PFSK-1 (cell line): ENCODE measurements around the gene SEMA4F.

Source experiments
- POLR2AphosphoS5 ChIP-seq: IDR thresholded peaks from 2 replicates; pipeline ENCODE4 v1.6.1; 2012; ENCODE audit warnings: low read depth, mild to moderate bottlenecking, control low read depth, low read length, moderate library complexity
- SIN3A ChIP-seq: IDR thresholded peaks from 2 replicates; pipeline ENCODE4 v1.6.1; 2012; ENCODE audit warnings: mild to moderate bottlenecking, low read length, moderate library complexity, borderline replicate concordance; ENCODE audit not compliant: insufficient read depth
- TAF1 ChIP-seq: IDR thresholded peaks from 2 replicates; pipeline ENCODE4 v1.6.1; 2012; ENCODE audit warnings: low read length, control low read depth, borderline replicate concordance; ENCODE audit not compliant: insufficient read depth
- TF ChIP-seq, protein P1 (sequence below), 2 experiments: IDR thresholded peaks; 2 replicates each; pipeline versions ENCODE4 v1.6.1 to v1.8.0; 2011 to 2012; ENCODE audit warnings: low read depth in 2 of 2, low read length in 2 of 2, control low read depth in 1 of 2, inconsistent platforms in 1 of 2, mild to moderate bottlenecking in 1 of 2, moderate library complexity in 1 of 2; ENCODE audit not compliant: insufficient read depth in 1 of 2

DNA sequence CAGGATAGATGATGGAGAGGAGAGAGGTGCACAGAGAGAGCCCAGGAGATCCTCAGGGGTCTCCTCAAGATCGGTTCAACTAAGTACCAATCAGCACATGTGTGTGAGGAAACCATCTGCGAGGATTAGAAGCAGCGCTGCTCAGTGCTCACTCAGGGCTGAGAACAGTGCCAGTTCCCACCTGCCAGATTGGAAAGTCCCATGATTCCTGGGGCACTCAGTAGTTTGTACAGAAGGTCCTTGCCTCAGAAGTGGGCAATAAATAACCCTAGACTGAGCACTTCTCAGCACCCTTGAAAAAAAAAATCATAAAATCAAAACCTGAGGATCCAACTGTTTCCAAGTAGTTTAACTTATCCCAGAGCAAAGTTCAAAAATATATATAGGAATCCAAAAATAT, 53.8 kb downstream of the SEMA4F start:
- TF ChIP-seq, protein P1, sequence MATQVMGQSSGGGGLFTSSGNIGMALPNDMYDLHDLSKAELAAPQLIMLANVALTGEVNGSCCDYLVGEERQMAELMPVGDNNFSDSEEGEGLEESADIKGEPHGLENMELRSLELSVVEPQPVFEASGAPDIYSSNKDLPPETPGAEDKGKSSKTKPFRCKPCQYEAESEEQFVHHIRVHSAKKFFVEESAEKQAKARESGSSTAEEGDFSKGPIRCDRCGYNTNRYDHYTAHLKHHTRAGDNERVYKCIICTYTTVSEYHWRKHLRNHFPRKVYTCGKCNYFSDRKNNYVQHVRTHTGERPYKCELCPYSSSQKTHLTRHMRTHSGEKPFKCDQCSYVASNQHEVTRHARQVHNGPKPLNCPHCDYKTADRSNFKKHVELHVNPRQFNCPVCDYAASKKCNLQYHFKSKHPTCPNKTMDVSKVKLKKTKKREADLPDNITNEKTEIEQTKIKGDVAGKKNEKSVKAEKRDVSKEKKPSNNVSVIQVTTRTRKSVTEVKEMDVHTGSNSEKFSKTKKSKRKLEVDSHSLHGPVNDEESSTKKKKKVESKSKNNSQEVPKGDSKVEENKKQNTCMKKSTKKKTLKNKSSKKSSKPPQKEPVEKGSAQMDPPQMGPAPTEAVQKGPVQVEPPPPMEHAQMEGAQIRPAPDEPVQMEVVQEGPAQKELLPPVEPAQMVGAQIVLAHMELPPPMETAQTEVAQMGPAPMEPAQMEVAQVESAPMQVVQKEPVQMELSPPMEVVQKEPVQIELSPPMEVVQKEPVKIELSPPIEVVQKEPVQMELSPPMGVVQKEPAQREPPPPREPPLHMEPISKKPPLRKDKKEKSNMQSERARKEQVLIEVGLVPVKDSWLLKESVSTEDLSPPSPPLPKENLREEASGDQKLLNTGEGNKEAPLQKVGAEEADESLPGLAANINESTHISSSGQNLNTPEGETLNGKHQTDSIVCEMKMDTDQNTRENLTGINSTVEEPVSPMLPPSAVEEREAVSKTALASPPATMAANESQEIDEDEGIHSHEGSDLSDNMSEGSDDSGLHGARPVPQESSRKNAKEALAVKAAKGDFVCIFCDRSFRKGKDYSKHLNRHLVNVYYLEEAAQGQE (IDR thresholded peaks at IDR 0.05; ENCODE audit: insufficient read depth in 1 of 2, low read depth in 2 of 2, low read length in 2 of 2), result no peak
- no peak for TF ChIP-seq POLR2AphosphoS5
- TF ChIP-seq TAF1, result no peak
- TF ChIP-seq SIN3A, result no peak
